ENCODE measurements around the gene FAM240A. TPM values are rescaled to one million over a fixed set of nuclear protein-coding genes. Genes with fewer than 3 reads are reported as not detected.

The FAM240A gene
- total RNA-seq, 2 experiments from 2014 or later: not detected

DNA sequence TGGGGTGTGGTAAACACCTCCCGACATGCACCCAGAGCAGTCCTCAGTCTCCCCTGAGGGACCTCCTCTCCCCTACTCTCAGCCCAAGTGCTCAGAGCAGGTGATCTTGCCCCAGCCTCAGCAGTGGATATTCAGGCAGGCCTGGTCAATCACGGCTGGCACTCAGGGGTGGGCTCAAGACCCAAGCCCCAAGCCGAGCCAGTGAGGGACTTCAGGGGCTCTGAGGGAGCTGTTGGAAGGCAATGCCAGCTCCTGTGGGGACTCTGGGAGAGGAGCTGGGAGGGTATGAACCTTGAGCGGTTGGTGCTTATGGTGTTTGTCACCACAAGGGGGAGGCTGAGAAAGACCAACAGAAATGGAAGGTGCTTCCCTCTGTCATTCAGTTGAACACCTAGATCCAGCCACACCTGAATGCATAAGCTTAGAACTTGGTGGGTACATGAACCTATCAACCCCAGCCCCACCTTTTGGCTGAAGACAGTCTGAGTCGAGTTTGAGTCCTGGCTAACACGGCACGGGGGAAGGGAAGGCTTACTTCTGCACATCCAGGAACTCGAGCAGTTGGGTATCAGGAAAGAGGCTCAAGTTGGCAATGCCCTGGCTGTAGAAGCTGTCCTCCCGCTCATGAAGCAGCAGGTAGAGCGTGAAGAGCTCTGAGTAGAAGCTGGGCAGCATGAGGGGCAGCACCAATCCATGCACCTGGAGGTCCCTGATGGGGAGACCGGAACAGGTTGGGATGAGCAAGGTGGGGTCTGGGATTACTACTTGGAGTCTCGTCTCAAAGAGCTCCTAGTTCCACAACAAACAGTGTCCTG is 61.9 kb downstream of the FAM240A start:
- no peak for DNase-seq
- POLR2A ChIA-PET: no interaction called here
- no peak overlapping the region for H3K27ac Mint-ChIP-seq

DNA sequence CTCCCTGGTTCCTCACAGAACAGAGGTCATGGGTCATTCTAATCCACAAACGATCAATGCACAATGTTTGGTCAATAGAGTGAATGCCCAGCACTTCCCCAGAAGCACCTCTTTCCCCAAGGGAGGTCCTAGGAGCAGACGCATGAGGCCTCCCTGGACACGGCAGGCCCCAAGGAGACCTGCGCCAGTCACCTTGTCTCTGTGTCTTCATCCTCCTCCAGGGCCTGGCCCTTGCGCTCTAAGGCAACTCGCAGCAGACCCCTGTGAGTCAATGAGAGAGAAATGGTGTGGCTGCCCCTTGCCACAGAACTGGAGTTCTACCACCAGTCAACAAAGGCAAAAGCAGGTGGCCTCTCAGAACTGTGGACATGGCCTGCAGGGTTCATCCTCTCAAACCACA is 63.1 kb downstream of the FAM240A start:
- no peaks in the 10 kb centered on the region for H3K27me3 ChIP-seq (ENCODE audit: control insufficient read depth in 1 of 2, insufficient read depth in 2 of 2, low read length in 2 of 2)
- peaks cover 12% of the 10 kb centered on the region for H3K36me3 ChIP-seq (ENCODE audit: insufficient read depth, low read length)
- ChIA-PET CTCF (no interaction called here), POLR2A (no interaction called here)
- Mint-ChIP-seq H3K4me3 (no peak overlapping the region), H3K4me1 (ENCODE audit: low read depth) (no peaks in the 10 kb centered on the region), H3K9me3 (no peaks in the 10 kb centered on the region), H3K27ac (no peak overlapping the region), H3K27me3 (no peaks in the 10 kb centered on the region), H3K36me3 (ENCODE audit: low read depth) (peaks cover 51% of the 10 kb centered on the region)
- no peak overlapping the region for H3K4me3 ChIP-seq (ENCODE audit: low read length)
- H3K27ac ChIP-seq (ENCODE audit: low read depth in 1 of 2, low read length in 2 of 2): no peak overlapping the region
- intact Hi-C loops (cut with DNase I, micrococcal nuclease): no loop called here
- TF ChIP-seq, protein P1, sequence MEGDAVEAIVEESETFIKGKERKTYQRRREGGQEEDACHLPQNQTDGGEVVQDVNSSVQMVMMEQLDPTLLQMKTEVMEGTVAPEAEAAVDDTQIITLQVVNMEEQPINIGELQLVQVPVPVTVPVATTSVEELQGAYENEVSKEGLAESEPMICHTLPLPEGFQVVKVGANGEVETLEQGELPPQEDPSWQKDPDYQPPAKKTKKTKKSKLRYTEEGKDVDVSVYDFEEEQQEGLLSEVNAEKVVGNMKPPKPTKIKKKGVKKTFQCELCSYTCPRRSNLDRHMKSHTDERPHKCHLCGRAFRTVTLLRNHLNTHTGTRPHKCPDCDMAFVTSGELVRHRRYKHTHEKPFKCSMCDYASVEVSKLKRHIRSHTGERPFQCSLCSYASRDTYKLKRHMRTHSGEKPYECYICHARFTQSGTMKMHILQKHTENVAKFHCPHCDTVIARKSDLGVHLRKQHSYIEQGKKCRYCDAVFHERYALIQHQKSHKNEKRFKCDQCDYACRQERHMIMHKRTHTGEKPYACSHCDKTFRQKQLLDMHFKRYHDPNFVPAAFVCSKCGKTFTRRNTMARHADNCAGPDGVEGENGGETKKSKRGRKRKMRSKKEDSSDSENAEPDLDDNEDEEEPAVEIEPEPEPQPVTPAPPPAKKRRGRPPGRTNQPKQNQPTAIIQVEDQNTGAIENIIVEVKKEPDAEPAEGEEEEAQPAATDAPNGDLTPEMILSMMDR (IDR thresholded peaks at IDR 0.05): no peak
- DNase-seq (no peak), ATAC-seq (ENCODE audit: poor library complexity) (no peak)
- no peaks in the 10 kb centered on the region for H3K4me1 ChIP-seq (ENCODE audit: insufficient read depth, low read length)
- no peaks in the 10 kb centered on the region for H3K9me3 ChIP-seq (ENCODE audit: control insufficient read depth in 1 of 2, insufficient read depth in 1 of 2, low read length in 2 of 2)

More for the DNA sequence above, 61.9 kb downstream of the FAM240A start:
- no peak overlapping the region for H3K27ac ChIP-seq (ENCODE audit: low read depth in 1 of 2, low read length in 2 of 2)
- peaks cover 40% of the 10 kb centered on the region for H3K36me3 Mint-ChIP-seq (ENCODE audit: low read depth)
- H3K4me1 Mint-ChIP-seq (ENCODE audit: low read depth): no peaks in the 10 kb centered on the region
- H3K36me3 ChIP-seq (ENCODE audit: insufficient read depth, low read length): peaks cover 12% of the 10 kb centered on the region
- no peaks in the 10 kb centered on the region for H3K9me3 ChIP-seq (ENCODE audit: control insufficient read depth in 1 of 2, insufficient read depth in 1 of 2, low read length in 2 of 2)
- no peak overlapping the region for H3K4me3 ChIP-seq (ENCODE audit: low read length)
- H3K4me3 Mint-ChIP-seq: no peak overlapping the region
- H3K27me3 ChIP-seq (ENCODE audit: control insufficient read depth in 1 of 2, insufficient read depth in 2 of 2, low read length in 2 of 2): no peaks in the 10 kb centered on the region
- no peaks in the 10 kb centered on the region for H3K4me1 ChIP-seq (ENCODE audit: insufficient read depth, low read length)
- TF ChIP-seq, protein P1 (IDR thresholded peaks at IDR 0.05): no peak
- H3K27me3 Mint-ChIP-seq: no peaks in the 10 kb centered on the region
- no peaks in the 10 kb centered on the region for H3K9me3 Mint-ChIP-seq
- CTCF ChIA-PET: no interaction called here
- ATAC-seq (ENCODE audit: poor library complexity): no peak
- intact Hi-C loops (cut with DNase I, micrococcal nuclease): no loop called here

Other genes with a start within 250 kb of the FAM240A start
- 1 to 10 TPM; 1.1 to 1.4 TPM for gene CCR5, start 241.6 kb upstream of the FAM240A start, total RNA-seq
- gene CCRL2, start 205.3 kb upstream of the FAM240A start, total RNA-seq: 1 to 10 TPM; 4.3 to 4.5 TPM
- gene LTF, start 147.6 kb upstream of the FAM240A start, total RNA-seq: not detected
- not detected for gene RTP3, start 114.5 kb upstream of the FAM240A start, total RNA-seq
- under 1 TPM; 0.59 to 0.91 TPM for gene LRRC2, start 46.2 kb upstream of the FAM240A start, total RNA-seq
- gene ALS2CL, start 81.2 kb downstream of the FAM240A start, total RNA-seq: 10 to 100 TPM; 45.8 to 47.6 TPM
- gene TMIE, start 88.9 kb downstream of the FAM240A start, total RNA-seq: 1 to 10 TPM in 1 of 2 experiments, under 1 TPM in 1; 0.92 to 1.2 TPM
- not detected for gene PRSS50, start 105.3 kb downstream of the FAM240A start, total RNA-seq